Activated CD4-positive, alpha-beta memory T cell treated with anti-CD3 and anti-CD28 coated beads, Interleukin-2, amount 10 ng/mL, durations not matched to agents 7 days and 5 days (primary cell): ENCODE measurements around the gene COL18A1. TPM values are rescaled to one million over a fixed set of nuclear protein-coding genes. Genes with fewer than 3 reads are reported as not detected.
A peak's percentile ranks its signal among the peaks of the same experiment; 100 is the strongest.

Experiments
- CTCF ChIA-PET: fragments of 350-600 bp; sonication (Branson Sonifier 250); formaldehyde crosslinking; loops from one replicate; lab custom pipeline; 2021; ENCODE audit warnings: antibody characterized with exemption, inconsistent platforms; lab: Charles Lee
- POLR2A ChIA-PET: fragments of 350-600 bp; sonication (Branson Sonifier 250); formaldehyde crosslinking; loops from one replicate; lab custom pipeline; 2021; ENCODE audit warnings: antibody characterized with exemption; lab: Charles Lee
- DNase-seq: peaks from one replicate; pipeline ENCODE4 v3.0.0-alpha.2; 2020
- H3K27ac Mint-ChIP-seq: one replicate; pipeline ENCODE4 v1.8.0; 2021; ENCODE audit warnings: mild to moderate bottlenecking, mixed read lengths
- H3K27me3 Mint-ChIP-seq: one replicate; pipeline ENCODE4 v1.8.0; 2021; ENCODE audit warnings: mixed read lengths
- H3K36me3 Mint-ChIP-seq: one replicate; pipeline ENCODE4 v1.8.0; 2021; ENCODE audit warnings: low read depth, mixed read lengths
- H3K4me1 Mint-ChIP-seq: one replicate; pipeline ENCODE4 v1.8.0; 2021; ENCODE audit warnings: mixed read lengths
- H3K4me3 Mint-ChIP-seq: one replicate; pipeline ENCODE4 v1.8.0; 2021; ENCODE audit warnings: mild to moderate bottlenecking, mixed read lengths
- H3K9me3 Mint-ChIP-seq: one replicate; pipeline ENCODE4 v1.8.0; 2021; ENCODE audit warnings: mixed read lengths
- total RNA-seq, 2 experiments: library from RNA; stranded (reverse); gene quantifications; one replicate each; pipeline ENCODE4 v1.2.3, GENCODE V29; 2021

Gene COL18A1
- 1 to 10 TPM; 2.2 to 3.9 TPM for total RNA-seq

DNA sequence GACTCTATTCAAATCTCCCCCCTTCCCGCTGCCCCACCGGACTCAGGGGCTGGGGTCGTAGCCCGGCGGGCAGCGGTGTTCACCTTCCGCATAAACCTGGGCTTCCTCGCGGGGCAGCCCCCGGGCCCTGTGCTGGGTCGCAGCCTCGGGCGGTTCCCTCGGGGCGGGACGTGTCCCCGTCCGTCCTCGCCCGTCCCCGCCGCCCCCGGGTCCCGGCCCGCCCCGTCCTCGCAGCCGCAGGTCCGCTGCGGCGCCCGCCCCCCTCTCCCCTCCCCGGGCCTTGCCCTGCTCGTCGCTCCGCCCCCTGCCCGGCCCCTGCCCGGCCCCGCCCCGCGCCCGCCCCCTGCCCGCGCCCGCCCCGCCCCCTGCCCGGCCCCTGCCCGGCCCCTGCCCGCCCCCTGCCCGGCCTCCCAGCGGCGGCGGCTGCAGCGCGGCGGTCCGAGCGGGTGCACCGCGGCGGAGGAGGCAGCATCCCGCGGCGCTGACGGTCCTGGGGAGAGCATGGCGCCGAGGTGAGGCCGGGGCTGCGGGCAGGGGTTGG, at the start of gene COL18A1:
TSS of gene COL18A1 (plus strand) at position 436 of the 541 bp plus-strand sequence. CDS start at position 502, 66 bp downstream.
- ChIA-PET CTCF (no interaction called here), POLR2A (no interaction called here)
- peaks cover 11% of the 10 kb centered on the region for H3K4me1 Mint-ChIP-seq
- DNase-seq, result no peak
- H3K9me3 Mint-ChIP-seq, result peaks cover 7% of the 10 kb centered on the region
- no peak within 1 kb of the TSS for H3K27ac Mint-ChIP-seq
- H3K27me3 Mint-ChIP-seq, result peaks cover 53% of the 10 kb centered on the region
- H3K36me3 Mint-ChIP-seq, result peaks cover 3% of the 10 kb centered on the region
- H3K4me3 Mint-ChIP-seq, result peak within 1 kb of the TSS; percentile 45

DNA sequence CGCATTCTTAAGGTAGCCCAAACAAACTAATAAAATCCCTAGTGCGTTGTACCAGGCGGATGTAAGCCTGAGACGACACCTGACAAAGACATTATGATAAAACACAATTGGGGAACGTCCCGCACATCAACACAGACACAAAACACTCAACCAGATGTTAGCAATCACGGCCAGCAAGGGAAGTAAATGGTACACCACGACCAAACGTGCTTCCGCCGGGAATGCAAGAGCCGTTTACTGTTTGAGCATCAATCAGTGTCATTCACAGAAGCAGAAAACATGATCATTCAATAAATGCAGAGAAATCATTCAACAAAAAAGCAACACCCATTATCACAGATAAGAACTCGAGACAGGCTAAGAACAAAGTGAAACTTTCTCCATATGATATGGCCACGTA, 49.4 kb upstream of the COL18A1 start:
- Mint-ChIP-seq H3K9me3 (no peaks in the 10 kb centered on the region), H3K36me3 (no peaks in the 10 kb centered on the region), H3K27ac (no peak overlapping the region), H3K27me3 (peaks cover 26% of the 10 kb centered on the region), H3K4me3 (no peak overlapping the region), H3K4me1 (peaks cover 4% of the 10 kb centered on the region)
- ChIA-PET POLR2A (no interaction called here), CTCF (no interaction called here)
- no peak for DNase-seq

DNA sequence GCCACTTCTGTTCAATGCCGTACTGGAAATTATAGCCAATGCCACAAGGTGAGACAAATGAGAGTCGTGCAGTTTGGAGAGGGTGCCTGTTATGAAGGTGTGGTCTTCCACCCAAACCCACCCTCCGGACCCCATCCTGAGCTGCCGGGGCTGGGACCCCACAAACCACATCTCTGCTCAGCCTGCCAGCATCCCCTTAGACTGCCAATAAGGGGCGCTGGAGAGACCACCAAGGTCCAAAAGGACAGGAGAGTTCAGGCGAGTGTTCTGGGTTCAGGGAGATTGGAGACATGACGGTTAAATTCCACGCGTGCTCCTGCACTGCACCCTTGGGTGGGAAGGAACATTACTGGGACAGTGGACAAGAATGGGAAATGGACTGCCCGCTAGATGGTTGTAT, 48.7 kb upstream of the COL18A1 start:
- H3K27ac Mint-ChIP-seq, result no peak overlapping the region

DNA sequence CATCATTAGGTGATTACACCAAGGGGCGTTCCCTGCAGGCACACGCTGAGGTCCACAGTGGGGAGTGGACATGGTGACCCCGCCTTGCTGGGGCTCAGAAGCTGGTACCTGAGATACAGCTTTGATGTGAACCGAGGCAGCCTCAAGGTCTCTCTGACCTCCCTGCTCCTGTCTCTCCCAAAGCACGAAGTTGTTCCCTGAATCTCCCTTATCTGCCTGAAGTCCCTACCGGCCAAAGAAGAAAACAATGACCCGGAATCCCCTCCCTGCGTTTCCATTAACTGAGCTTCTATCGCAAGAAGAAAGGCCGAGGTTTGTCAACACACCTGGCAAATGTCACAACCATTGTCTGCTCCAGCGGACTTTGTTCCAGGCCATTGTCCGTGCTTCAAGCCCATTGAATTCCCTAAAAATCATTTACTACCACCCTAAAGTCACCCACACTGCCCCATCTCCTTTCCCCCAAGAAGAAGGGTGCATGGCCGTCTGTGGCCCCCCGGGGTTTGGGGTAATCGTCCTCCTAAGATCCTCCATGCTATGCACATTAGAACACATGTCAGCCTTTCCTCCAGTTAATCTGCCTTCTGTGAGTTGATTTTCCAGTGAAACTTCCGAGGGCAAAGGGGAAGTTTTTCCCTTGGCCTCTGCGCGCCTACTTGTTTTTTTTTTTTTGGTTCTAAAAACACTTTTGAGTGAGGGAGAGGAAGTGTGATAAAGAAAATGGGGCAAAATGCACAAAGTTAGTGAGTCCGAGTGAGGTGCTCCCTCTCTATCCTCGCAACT, 48.1 kb upstream of the COL18A1 start:
- Mint-ChIP-seq H3K4me1 (peaks cover 4% of the 10 kb centered on the region), H3K27me3 (peaks cover 26% of the 10 kb centered on the region), H3K27ac (no peak overlapping the region), H3K4me3 (no peak overlapping the region), H3K36me3 (no peaks in the 10 kb centered on the region), H3K9me3 (no peaks in the 10 kb centered on the region)
- no peak for DNase-seq
- CTCF ChIA-PET, result no interaction called here
- POLR2A ChIA-PET, result no interaction called here

More for the DNA sequence above, 48.7 kb upstream of the COL18A1 start:
- Mint-ChIP-seq H3K9me3 (no peaks in the 10 kb centered on the region), H3K4me1 (peaks cover 4% of the 10 kb centered on the region), H3K27me3 (peaks cover 26% of the 10 kb centered on the region), H3K4me3 (no peak overlapping the region), H3K36me3 (no peaks in the 10 kb centered on the region)
- no peak for DNase-seq
- CTCF ChIA-PET, result no interaction called here
- POLR2A ChIA-PET, result no interaction called here

DNA sequence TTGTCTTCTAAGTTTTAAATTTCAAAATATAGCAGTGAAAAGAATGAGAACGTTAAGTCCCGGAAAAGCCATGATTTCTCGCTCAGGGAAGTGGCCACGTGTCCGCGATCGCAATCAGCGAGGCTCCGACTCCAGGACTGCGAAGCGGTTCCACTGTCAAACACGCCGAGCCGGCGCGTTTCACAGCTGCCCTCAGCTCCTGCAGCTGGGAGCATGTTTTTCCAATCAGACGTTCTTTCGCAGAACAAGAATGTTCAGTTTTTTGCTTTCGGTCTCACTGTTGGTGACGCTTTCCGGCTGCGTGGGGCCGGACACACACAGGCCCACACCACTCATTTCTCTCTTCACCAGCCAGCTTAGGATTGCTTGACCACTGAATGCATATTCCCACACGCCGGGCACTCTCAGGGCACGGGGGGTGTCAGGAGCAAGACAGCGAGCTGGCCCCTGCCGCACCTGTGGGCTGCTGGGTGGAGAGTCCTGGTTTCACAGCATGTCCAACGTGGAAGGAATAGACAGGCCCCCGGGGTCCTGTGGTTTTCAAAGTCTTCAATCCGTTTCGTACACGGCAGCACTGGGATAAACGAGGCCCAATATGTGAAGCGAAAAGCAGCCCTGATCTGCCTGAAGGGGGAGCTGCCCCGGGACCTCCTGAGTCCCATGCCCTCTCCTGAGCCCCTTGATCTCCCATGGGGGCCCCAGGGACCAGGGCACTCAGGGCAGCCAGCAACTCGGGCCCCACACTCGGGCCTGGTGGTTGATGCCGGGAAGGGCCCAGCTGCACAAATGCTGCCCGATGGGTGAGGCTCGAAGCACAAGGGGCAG, 47.3 kb upstream of the COL18A1 start:
- Mint-ChIP-seq H3K4me1 (peaks cover 4% of the 10 kb centered on the region), H3K27me3 (peaks cover 26% of the 10 kb centered on the region), H3K4me3 (no peak overlapping the region), H3K9me3 (no peaks in the 10 kb centered on the region), H3K27ac (no peak overlapping the region), H3K36me3 (no peaks in the 10 kb centered on the region)
- CTCF ChIA-PET, result no interaction called here
- no peak for DNase-seq
- POLR2A ChIA-PET, result no interaction called here

DNA sequence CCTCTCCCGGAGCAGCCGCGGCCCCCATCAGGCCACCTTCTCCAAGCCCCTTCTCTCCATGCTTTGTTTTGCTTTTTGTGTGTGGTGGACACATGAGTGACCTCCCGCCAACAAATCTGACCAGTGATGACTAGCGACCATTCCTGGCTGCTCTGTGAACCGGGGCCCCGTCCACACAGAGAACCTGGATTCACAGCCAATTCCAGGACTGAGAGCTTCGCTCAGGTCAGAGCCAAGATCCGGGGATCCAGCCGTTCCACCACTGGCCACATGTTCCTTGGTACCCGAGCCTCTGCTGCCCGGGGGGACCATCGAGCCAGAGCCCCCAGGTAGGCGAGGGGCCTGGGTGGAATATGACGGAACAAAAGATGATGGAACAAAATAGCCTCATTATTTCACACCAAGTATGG, 46.7 kb upstream of the COL18A1 start:
- CTCF ChIA-PET, result no interaction called here
- Mint-ChIP-seq H3K4me3 (no peak overlapping the region), H3K27ac (no peak overlapping the region), H3K36me3 (no peaks in the 10 kb centered on the region), H3K27me3 (peaks cover 26% of the 10 kb centered on the region), H3K9me3 (no peaks in the 10 kb centered on the region), H3K4me1 (peaks cover 6% of the 10 kb centered on the region)
- no peak for DNase-seq
- POLR2A ChIA-PET, result no interaction called here

DNA sequence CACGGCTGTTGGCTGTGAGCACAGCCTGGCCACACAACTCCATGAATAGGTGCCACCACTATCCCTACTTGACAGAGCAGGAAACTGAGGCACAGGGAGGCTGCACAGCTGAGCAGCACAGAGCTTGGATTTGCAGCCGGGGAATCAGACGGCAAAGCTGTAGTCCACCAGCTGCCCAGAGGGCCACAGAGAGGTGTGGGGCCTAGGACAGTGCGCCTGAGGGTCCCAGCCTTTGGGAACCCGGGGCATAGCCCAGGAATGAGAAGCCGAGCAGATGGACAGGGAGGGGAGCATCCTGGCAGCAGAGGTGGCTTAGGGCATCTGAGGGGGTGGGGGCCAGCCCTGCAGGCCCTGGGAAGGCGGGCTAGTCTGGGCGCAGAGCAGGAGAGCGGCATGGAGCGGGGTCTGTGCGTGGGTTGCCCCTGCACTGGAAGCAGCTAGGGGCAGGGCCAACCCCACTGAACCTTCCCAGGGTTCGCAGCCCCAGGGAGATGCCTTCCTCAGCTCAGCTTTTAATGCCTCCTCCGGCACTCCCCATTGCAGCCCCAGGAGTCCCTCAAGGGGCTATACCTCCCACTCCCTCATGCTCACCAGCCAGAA, 46.2 kb upstream of the COL18A1 start:
- CTCF ChIA-PET, result no interaction called here
- H3K4me3 Mint-ChIP-seq, result no peak overlapping the region

DNA sequence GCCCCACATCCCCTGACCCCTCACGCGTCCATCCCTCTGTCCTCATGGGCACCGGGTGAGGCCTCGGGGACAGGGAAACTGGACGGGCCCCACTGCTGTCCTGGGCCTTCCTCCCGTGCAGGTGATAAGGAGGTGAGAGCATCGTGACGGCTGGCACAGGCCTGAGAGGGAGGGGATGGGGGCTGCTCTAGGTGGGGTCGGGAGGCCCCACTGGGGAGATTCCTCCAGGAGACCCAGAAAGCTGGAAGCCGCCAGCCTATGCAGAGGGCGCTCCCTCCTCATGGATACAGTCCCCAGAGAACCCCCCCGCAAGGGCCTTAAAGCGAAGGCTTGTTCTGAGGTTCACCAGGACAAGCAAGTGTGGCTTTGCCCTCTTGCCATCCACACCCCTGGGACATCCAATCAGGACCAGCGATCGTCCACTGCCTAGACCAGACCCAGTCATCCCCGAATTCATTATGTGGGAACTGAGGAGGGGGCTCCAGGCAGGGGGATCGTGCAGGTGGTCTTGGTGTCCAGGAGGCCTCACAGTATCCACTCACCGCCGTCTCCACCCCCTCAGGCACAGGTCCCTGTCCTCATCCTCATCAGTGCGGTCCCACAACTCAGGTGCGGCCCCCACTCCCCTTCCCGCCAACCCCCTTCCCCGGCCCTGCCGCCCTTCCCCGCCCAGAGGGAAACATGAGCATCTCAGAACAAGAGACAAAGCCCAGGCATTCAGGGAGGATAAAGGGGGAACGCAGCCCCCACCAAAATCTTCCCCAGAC, 45.3 kb upstream of the COL18A1 start:
- Mint-ChIP-seq H3K36me3 (no peaks in the 10 kb centered on the region), H3K4me1 (peaks cover 13% of the 10 kb centered on the region)
- POLR2A ChIA-PET, result no interaction called here

More for the DNA sequence above, 46.2 kb upstream of the COL18A1 start:
- no peaks in the 10 kb centered on the region for H3K9me3 Mint-ChIP-seq
- peaks cover 23% of the 10 kb centered on the region for H3K27me3 Mint-ChIP-seq
- POLR2A ChIA-PET, result no interaction called here
- no peaks in the 10 kb centered on the region for H3K36me3 Mint-ChIP-seq
- DNase-seq, result no peak
- H3K27ac Mint-ChIP-seq, result no peak overlapping the region
- peaks cover 7% of the 10 kb centered on the region for H3K4me1 Mint-ChIP-seq

DNA sequence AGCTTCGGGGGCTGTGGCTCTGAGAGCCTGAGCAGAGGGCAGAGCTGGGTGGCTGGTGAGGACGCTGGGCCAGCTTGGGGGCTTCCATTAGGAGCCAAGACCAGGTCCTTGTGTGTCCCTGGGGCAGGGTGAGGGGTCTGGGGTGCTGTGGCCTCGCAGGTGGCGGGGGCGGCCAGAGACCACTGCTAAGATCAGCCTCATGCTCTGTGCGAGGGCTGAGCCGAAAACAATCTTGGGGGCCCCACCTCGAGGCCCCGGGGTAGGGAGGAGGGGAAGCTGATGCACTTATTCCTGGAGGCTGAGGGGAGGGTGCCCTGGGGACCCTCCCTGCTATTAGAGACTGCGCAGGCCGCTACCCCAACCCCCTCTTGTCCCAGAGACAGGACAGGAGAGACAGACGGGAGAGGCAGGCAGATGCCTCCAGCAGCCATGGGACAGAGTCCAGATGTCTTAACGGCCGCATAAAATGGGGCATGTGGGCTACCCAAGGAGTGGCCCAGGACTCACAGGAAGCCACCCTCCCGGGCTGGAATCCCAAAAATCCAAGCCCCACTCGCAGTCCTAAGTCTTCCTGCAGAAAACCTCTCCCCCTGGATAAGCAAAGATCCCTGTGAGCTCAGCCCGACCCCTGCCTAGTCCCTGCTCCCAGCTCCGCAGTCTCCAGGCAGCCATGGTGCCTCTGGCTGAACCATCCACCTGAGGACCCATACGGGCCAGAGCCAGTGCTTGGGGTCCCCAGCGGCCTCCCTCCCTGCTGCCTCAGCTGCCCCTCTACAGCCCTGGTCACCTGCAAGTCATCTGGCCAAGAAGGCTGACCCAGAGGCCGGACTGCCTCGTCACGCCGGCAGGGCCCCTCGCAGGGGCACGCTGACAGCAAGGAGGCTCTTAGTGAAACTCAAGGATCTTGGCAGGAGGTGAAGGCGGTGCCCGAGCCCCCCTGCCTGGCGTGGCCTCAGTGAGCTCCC, 43.6 kb upstream of the COL18A1 start:
- Mint-ChIP-seq H3K9me3 (no peaks in the 10 kb centered on the region), H3K36me3 (no peaks in the 10 kb centered on the region)

More for the DNA sequence above, 45.3 kb upstream of the COL18A1 start:
- peaks cover 21% of the 10 kb centered on the region for H3K27me3 Mint-ChIP-seq
- H3K4me3 Mint-ChIP-seq, result no peak overlapping the region
- no peak for DNase-seq
- CTCF ChIA-PET, result no interaction called here
- H3K27ac Mint-ChIP-seq, result no peak overlapping the region
- H3K9me3 Mint-ChIP-seq, result no peaks in the 10 kb centered on the region

DNA sequence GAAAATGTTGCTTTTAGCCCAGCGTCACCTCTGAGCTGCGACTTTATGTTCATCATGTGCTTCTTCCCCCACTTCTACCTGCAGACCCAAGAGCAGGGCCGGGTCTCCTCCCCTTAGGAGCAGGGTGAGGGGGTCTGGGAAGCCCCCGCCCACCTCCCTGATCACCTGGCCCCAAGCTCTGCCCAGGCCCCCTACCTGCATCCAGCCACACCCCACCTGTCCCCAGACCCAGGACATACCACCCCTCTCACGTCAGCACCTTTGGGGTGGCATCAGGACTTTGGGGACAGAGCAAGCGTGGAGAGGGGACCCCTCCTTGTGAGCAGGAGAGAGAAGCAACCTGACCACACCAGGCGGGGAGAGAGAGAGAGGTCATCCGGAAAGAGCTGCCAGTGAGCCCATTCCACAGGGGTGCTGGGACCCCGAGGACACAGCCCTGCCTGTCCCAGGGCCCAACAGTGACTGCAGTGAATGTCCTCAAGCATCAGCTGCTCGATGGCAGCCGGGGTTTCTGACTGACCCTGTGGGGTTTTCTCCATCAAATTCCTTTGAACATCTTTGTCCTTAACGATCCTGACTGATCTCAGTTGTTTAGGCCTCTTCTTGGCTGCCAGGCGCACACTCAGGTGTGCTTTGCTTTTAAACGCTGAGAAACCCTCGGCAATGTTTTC, 42.8 kb upstream of the COL18A1 start:
- Mint-ChIP-seq H3K27me3 (peaks cover 4% of the 10 kb centered on the region), H3K4me1 (peaks cover 9% of the 10 kb centered on the region), H3K27ac (no peak overlapping the region), H3K4me3 (no peak overlapping the region), H3K9me3 (no peaks in the 10 kb centered on the region), H3K36me3 (no peaks in the 10 kb centered on the region)
- DNase-seq, result no peak
- POLR2A ChIA-PET, result no interaction called here
- CTCF ChIA-PET, result interaction anchor here (0.6 kb wide), 1 partner anchor 611 kb away, joined by 4 read pairs; no protein-coding TSS in a partner anchor

More for the DNA sequence above, 43.6 kb upstream of the COL18A1 start:
- Mint-ChIP-seq H3K27ac (no peak overlapping the region), H3K4me1 (peaks cover 9% of the 10 kb centered on the region), H3K27me3 (peaks cover 7% of the 10 kb centered on the region), H3K4me3 (no peak overlapping the region)
- DNase-seq, result no peak
- CTCF ChIA-PET, result no interaction called here
- POLR2A ChIA-PET, result no interaction called here

DNA sequence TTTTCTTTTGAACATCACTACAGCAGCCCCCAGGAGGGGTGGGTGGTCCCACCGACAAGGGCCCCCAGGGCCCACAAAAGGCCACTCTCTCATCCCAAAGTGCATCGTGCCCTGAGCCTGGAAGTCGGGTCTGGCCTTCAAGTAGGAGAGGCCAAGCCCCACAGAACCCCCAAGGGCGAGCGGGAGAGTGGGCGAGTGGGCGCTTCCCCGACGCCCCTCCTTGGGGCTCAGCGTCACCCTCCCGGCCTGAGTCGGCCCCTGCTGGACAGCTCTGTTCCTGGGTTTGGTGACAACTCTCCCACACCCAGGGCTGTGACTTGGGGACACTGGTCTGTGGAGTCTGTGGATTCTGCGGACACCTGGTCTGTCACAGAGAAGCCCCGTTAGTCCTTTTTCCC, 42.2 kb upstream of the COL18A1 start:
- H3K4me3 Mint-ChIP-seq, result no peak overlapping the region
- peaks cover 9% of the 10 kb centered on the region for H3K4me1 Mint-ChIP-seq
- H3K9me3 Mint-ChIP-seq, result no peaks in the 10 kb centered on the region
- POLR2A ChIA-PET, result no interaction called here
- H3K27ac Mint-ChIP-seq, result no peak overlapping the region
- DNase-seq, result no peak
- no peaks in the 10 kb centered on the region for H3K36me3 Mint-ChIP-seq
- CTCF ChIA-PET, result interaction anchor here (0.6 kb wide), 1 partner anchor 611 kb away, joined by 4 read pairs; no protein-coding TSS in a partner anchor
- peaks cover 9% of the 10 kb centered on the region for H3K27me3 Mint-ChIP-seq
